ENCODE data around the gene TBXA2R.

The TBXA2R gene

DNA sequence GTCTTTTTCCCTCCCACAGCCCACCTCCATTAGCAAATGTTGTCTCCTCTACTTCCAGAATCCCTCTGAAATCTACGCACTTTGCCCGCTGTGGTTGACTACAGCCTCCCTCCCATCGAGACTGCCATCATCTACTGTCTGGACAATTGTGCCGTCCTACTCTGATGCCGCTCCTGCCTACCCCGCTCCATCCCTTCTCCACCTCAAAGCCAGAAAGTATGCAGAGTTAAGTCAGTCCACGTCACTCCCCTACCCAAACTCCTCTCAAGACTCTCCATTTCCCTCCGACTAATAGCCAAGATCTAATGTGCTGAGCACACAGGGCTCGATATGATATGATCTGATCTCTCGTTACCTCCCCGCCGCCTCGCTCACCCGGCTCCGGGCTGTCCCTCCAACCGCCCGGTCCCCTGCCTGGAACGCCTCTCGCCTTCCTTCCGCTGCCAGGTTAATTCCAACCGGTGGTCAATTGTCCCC is 19.4 kb upstream of the TBXA2R start:
- no peak for DNase-seq (ENCODE audit: low read depth)
- TF ChIP-seq, protein P1, sequence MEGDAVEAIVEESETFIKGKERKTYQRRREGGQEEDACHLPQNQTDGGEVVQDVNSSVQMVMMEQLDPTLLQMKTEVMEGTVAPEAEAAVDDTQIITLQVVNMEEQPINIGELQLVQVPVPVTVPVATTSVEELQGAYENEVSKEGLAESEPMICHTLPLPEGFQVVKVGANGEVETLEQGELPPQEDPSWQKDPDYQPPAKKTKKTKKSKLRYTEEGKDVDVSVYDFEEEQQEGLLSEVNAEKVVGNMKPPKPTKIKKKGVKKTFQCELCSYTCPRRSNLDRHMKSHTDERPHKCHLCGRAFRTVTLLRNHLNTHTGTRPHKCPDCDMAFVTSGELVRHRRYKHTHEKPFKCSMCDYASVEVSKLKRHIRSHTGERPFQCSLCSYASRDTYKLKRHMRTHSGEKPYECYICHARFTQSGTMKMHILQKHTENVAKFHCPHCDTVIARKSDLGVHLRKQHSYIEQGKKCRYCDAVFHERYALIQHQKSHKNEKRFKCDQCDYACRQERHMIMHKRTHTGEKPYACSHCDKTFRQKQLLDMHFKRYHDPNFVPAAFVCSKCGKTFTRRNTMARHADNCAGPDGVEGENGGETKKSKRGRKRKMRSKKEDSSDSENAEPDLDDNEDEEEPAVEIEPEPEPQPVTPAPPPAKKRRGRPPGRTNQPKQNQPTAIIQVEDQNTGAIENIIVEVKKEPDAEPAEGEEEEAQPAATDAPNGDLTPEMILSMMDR (conservative IDR thresholded peaks at IDR 0.05; ENCODE audit: low read depth, low read length), result no peak
- H3K4me3 ChIP-seq (ENCODE audit: low read depth, low read length), result peak overlapping the region; percentile 94

DNA sequence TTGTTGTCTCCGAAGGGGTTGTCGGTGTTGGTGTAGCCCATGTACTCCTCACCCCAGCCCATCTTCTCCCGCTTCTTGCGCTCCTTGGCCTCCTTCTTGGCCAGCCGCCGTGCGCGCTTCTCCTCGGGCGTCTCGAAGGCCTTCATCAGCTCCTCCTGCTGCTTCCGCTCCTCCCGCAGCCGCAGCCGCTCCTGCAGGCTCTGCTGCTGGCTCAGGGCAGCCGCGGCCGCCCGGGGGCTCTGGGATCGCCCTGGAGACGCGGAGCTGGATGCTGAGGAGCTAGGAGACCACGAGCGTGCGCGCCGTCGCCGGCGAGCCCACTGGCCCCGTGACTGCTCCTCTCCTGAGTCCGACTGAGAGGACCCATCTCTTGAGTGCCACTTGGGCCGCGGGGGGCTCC is 17.0 kb upstream of the TBXA2R start:
- TF ChIP-seq, protein P1 (conservative IDR thresholded peaks at IDR 0.05; ENCODE audit: low read depth, low read length), result no peak
- no peak for DNase-seq (ENCODE audit: low read depth)
- no peak overlapping the region for H3K4me3 ChIP-seq (ENCODE audit: low read depth, low read length)

DNA sequence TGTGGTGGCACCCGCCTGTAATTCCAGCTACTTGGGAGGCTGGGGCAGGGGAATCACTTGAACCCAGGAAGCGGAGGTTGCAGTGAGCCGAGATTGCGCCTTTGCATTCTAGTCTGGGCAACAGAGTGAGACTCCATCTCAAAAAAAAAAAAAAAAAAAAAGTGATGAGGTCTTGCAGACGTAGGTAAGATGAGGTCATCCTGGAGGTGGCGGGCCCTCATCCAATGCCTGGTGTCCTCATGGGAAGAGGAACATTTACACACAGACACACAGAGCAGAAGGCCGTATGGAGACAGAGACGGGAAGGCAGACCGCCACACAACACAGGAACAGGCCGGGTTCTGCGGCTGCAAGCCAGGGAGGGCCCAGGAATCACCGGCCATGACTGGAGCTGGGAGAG is 15.5 kb upstream of the TBXA2R start:
- no peak for DNase-seq (ENCODE audit: low read depth)

DNA sequence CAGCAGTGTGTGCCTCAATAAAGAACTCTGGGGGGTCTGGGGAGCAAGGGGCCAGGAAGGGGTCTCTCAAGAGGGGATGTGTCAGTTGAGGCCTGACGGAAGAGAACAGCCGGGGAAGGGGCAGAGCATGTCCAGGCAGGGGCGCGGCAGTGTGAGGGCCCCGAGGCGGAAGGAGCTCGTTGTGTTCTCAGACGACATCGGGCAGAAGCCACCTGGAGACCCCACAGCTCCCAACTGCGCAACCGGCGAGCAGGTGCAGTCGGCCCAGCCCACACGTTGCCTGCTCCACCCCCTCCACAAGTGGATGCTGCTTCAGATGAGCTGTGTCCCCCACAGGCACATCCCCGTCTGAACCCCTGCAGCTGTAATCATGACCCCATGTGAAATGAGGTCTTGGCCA is 15.0 kb upstream of the TBXA2R start:
- DNase-seq (ENCODE audit: low read depth), result no peak
- TF ChIP-seq, protein P1 (conservative IDR thresholded peaks at IDR 0.05; ENCODE audit: low read depth, low read length), result no peak
- no peak overlapping the region for H3K4me3 ChIP-seq (ENCODE audit: low read depth, low read length)

More for the DNA sequence above, 15.5 kb upstream of the TBXA2R start:
- TF ChIP-seq, protein P1 (conservative IDR thresholded peaks at IDR 0.05; ENCODE audit: low read depth, low read length), result no peak
- H3K4me3 ChIP-seq (ENCODE audit: low read depth, low read length), result no peak overlapping the region

DNA sequence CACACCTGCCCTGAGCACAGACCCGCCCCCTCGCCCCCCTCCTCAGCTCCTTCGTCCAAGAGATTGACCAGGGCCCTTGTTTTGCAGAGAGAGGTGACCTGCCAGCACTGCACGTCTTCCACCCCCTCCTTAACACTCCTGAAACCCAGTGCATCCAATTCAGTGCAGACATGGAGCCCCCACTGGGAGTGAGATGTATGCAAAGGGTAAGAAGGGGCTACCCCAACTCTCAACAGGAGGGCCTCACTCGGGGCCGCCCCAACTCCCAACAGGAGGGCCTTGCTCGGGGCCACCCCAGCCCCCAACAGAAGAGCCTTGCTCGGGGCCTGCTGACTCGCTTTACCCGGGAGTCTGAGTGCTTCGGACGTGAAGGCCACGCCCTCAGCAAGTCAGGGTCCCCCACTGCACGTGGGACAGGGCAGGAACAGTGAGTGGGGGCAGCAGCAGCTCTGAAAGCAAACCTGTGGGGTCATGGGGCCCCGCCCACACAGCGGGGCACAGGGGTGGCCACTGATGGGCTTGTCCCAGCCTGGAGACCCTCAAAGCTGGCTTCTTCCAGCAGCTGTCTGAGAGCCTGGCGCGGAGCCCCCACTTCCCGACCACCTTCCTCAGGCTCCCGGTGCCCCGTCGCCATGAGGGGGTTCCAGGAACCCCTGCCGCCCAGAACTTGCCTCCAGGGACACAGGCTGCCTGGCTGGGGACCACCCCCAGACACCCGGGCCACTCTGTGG is 14.3 kb upstream of the TBXA2R start:
- TF ChIP-seq, protein P1 (conservative IDR thresholded peaks at IDR 0.05; ENCODE audit: low read depth, low read length), result no peak
- no peak for DNase-seq (ENCODE audit: low read depth)
- H3K4me3 ChIP-seq (ENCODE audit: low read depth, low read length), result no peak overlapping the region

DNA sequence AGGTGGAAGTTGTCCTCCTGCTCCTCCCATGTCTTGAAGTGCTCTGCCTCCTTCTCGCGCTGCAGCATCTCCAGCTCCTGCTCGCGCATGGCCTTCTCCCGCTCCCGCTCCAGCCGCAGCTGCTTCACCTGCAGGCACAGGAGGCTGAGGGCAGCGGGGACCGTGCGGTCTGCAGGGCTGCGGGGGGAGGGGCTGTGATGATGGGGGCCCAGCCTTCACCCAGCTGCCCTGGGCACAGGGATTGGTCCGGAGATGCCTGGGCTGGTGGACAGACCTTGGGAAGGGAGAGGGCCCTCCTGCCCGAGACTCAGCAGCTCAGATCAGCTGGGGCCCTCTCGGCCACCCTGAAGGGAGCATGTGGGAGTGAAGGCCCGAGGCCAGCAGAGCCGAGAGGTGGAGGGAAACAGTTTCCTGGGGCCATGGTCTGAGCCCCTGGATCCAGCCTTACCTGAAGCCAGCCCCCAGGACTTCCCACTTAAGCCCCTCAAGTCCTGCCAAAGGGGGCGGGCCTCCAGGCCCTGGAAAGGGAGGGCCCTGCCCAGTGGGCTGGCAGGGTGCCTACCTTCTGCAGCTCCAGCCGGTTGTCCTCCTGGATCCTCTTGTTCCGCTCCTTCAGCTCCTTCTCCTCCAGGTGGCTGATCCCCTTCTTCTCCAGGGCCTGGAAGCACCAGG is 13.6 kb upstream of the TBXA2R start:
- DNase-seq (ENCODE audit: low read depth), result no peak
- H3K4me3 ChIP-seq (ENCODE audit: low read depth, low read length), result no peak overlapping the region
- TF ChIP-seq, protein P1 (conservative IDR thresholded peaks at IDR 0.05; ENCODE audit: low read depth, low read length), result no peak
